Measurements from ENCODE around the gene TRAPPC5.
A peak's percentile ranks its signal among the peaks of the same experiment; 100 is the strongest.

TRAPPC5 gene

DNA sequence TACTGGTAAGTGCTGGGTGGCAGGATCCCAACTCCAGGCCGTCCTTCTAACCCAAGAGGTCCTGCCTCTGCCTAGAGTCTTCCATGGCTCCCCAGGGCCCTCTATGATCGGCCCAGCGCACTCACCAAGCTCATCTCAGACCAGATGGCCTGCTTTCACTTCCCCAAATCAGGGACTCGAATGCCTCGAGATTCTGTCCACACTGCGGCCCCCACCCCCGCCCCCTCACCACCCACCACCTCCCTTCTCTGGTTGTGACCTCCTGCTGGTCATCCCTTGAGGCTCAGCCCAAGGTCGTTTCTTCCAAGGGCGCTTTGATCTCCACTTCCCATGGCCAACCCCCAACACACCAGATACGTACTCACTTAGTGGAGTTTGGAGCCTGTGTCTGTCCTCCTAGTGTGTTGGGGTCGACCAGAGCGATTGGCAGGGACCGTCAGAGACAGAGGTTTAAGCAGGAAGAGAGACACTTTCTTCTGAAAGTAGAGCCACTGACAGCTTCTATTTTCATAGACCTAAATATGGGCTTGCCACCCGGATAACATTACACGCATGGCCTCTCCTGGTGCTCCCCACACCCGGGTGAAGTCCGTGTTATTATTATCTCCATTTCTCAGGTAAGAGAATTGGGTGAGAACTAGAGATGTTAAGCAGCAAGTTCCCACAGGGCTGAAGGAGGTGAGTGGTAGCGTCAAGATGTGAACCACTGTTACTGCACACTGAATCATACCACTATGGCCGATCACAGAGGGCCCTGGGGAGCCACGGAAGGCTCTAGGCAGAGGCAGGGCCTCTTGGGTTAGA, 21.2 kb downstream of the TRAPPC5 start, which contains the start of gene FCER2:
Gene FCER2 (minus strand): TSS at position 478 of the 804 bp plus-strand sequence. CDS start 2,371 bp downstream, outside the sequence.
- no peak for DNase-seq

DNA sequence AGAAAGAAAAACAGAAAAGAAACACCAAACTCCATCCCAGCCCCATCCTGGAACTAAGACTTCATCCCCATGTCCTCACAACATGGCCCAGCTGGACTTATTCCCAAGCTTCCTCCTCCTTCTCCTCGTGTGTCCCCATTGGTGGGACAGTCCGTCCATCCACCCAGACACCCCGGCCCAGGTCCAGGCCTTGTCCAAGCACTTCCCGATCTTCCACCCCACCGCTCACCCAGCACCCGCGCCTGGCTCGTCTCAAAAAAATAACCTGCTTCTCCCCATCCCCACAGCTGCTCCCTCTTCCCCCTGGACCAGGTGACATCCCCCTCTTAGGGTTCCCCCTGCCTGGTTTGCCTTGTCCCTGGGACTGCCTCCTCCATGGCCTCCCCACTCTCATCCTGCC, 22.7 kb downstream of the TRAPPC5 start:
- DNase-seq: no peak

DNA sequence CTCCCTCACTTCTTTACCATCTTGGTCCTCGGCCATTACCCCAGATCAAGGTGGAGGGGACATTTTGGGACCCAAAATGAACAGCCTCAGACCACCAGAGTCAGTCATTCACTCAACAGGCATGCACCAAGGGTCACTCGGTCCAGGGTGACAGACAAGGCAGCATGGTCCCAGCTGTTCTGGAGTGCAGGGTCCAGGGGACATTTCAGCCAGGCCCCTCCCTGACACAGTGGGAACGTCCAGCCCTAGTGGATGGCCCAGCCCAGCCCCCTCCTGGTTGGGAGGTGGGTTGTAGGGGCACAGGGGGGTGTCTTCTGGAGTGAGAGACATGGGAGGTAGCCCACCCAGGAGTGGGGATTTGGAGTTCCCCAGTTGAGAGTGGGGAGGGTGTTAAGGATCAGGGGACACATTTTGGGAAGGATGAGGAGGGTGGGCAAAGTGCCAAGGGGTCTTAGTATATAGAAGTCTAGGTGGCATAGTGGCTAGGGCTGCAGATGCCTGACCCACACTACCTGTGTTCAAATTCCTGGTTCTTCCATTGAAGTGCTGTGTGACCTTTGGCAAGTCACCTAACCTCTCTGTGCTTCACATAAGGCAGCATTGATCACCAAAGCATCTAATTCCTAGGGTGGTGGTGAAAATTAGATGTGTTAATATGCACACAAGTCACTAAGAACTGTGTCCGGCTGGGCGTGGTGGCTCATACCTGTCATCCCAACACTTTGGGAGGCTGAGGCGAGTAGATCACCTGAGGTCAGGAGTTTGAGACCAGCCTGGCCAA, 23.8 kb downstream of the TRAPPC5 start:
- DNase-seq: no peak

DNA sequence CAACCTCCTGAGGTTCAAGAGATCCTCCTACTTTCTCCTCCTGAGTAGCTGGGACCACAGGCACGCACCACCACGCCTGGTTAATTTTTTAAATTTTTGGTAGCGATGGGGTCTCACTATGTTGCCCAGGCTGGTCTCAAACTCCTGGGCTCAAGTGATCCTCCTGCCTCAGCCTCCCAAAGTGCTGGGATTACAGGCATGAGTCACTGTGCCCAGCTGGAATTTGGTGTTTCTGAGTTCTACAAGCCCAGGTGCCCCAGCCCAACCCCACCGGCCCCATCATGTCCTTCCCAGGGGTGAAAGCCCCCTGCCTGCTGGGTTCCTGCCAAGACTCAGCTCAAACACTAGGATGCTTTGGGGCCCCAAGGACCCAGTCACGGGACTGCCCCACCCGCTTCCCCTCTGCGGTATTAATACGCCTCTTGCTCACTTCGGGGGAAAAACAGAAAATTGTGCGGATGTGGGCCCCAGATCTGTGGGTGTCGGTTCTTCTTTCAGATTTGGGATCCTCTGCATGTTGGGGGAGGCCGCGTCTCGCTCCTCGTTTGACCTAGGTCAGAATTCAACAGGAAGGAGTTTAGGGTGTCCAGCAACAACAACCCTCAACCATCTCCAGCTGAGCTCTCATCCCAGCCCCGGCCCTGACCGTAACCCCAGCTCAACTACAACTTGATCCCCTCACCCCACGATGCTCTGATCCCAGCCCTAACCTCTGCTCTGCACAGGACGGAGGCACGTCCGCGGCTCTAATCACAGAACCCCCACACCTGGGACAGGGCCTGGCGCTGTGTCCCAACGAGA, 25.0 kb downstream of the TRAPPC5 start:
- DNase-seq: peak; percentile 68 to 71

DNA sequence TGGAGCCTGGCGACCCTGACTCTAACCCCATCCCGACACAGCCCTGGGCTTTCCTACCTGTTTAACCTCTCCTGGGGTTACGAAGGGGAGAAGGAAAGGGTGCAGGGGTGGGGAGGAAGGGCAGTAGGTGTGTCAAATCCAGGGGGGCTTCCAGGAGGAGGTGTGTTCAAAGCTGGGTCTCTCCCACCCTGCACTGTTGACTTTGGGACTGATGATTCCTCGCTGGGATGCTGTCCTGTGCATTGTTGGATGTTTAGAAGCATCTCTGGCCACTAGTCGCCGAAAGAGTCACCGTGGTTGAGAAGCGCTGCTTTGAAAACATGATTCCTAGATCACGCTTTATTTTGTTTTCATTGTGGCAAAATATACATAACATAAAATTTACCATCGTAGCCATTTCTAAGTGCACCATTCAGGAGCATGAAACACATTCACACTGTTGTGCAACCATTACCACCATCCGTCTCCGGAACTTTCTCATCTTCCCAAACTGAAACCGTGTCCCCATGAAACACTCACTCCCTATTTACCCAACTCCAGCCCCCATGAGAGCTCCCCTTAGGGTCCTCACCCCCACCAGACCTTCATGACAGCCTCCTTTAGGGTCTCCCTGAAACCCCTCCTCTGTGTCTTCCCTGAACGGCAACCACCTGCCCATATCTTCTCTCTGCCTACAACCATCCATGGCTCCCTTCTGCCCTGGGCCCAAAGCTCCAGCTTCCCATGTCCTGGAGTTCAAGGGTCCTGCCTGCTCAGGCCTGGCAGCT, 25.7 kb downstream of the TRAPPC5 start:
- DNase-seq: no peak

DNA sequence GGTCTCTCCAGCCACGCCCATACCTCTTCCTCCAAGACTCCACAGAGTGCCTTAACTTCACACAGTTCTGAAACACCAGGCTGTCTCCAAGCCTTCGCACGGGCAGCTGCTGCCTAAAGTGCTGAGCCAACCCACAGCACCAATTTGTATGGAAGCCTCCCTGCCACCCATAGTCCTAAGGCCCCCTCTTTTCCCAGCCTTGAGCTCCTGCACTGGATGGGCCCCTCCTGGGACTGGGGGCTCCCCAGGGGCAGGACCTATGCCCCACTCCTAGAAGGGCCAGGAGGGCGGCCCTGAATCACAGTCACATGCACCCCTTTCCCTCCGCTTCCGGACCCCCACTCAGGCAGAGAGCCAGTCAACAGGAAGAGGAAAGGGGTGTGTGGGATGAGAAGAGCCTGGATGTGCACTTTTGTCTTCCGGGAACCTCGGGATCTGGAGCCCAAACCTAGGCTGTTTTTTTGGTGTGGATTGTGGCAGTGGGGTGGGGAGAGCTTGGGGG, 26.4 kb downstream of the TRAPPC5 start:
- no peak for DNase-seq

DNA sequence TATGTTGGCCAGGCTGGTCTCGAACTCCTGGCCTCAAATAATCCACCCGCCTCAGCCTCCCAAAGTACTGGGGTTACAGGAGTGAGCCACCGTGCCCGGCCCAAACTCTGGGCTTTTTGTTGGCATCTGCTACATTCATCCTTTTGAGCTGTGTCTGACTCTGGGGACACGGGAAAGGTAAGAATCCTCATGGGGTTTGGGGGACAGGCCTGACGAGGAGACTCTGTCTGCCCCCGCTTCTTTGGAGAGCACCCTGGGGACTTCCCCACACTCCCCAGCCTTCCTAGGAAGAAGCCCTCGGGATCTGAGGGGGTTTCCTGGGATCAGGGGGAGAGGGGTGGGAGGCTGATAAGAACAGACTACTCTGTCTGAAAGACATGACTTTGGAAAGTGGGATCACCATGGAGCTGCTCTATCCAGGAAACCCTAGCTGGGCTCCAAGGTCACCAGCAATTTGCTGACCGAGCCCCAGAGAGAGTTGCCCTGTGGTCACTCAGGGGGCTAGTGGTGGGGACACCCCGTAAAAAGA, 29.4 kb downstream of the TRAPPC5 start:
- DNase-seq: no peak

DNA sequence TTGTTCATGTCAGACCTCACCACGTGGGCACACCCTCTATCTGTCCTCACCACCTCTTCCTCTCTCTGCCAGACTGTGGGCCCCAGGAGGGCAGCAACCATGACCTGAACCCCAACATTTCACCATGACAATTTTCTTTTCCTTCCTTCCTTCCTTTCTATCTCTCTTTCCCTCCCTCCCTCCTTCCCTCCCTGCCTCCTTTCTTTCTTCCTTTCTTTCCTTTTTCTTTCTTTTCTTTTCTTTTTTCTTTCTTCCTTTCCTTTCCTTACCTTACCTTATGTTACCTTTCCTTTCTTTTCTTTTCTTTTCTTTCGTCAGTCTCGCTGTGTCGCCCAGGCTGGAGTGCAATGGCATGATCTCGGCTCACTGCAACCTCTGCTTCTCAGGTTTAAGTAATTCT, 30.0 kb downstream of the TRAPPC5 start:
- DNase-seq: no peak

DNA sequence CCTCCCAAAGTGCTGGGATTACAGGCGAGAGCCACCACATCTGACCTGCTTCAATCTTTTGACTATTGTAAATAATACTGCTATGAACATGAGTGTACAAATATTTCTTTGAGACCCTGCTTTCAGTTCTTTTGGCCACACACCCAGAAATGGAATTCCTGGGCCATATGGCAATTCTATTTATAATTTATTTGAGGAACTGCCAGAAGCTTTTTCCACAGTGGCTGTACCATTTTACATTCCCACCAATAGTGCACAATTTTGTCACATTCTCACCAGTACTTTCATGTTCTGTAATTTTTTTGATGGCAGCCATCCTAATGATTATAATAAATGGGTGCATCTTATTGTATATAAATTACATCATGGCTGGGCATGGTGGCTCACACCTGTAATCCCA, 35.0 kb downstream of the TRAPPC5 start:
- no peak for DNase-seq

DNA sequence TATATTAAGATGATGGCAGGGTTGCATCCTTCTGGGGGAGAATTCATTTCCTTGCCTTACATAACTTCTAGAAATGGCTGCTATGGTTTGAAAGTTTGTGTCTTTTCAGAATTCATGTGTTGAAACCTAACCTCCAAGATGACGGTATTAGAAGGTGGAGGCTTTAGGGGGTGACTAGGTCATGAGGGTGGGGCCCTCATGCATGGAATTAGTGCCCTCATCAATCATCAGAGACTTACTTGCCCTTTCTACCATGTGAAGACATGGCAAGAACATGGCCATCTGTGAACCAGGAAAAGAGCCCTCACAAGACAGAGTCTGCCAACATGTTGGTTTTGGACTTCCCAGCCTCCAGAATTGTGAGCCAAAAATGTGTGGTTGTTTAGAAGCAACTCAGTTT, 36.1 kb downstream of the TRAPPC5 start:
- DNase-seq: no peak

DNA sequence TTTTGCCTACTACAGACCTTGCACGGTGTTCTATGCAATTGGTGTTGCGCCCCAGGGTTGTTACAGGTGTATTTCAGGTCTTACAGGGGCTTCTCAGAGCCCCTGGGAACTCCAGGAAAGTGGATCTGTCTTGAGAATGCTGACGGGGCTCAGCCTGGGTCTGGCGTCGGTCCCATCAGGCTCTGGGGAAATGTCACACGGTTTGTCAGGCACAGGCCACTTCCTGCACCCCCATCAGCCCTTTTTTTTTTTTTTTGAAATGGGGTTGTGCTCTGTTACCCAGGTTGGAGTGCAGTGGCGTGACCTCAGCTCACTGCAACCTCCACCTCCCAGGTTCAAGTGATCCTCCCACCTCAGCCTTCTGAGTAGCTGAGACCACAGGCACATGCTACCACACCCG, 38.0 kb downstream of the TRAPPC5 start:
- DNase-seq: no peak

DNA sequence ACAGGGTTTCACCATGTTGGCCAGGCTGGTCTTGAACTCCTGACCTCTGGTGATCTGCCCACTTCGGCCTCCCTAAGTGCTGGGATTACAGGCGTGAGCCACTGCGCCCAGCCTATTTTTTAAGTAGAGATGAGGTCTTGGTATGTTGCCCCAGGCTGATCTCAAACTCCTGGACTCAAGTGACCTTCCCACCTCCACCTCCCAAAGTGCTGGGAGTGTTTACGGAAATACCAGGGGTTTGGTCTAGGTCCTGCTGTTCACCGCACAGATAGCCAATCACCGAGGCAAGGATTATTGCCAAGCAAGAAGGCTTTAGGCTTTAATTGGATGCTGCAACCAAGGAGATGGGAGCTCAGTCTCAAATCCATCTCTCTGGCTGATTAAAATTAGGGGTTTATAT, 39.7 kb downstream of the TRAPPC5 start:
- no peak for DNase-seq

DNA sequence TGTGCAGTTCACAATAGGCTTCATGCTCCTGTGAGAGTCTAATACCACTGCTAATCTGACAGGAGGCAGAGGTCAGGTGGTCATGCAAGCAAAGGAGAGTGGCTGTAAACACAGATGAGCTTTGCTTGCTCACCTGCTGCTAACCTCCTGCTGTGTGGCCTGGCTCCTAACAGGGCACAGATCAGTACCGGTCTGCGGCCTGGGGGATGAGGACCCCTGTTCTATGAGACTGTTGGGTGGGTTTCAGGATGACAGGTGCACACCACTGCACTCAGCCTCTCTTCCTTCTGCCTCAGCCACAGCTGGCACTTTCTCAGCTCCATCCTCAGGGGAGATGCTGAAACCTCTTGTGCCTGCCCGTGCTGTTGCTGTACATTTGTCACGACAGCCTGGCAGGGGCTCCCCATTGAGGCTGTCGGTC, 41.6 kb downstream of the TRAPPC5 start:
- DNase-seq: no peak

DNA sequence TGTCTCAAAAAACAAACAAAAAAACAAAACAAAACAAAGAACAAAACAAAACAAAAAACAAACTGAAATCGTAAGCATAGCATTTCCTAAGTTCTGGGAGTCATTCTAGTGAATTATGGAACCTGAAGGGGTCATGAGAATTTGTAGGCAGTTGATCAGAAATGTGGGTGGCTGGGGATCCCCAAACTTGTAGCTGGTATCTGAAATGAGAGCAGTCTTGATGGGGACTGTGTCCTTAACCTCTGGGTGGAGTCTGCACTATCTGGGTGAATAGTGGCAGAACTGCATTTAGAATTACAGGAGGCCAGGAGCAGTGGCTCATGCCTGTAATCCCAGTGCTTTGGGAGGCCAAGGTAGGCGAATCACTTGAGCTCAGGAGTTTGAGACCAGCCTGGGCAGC, 45.2 kb downstream of the TRAPPC5 start:
- DNase-seq: no peak

DNA sequence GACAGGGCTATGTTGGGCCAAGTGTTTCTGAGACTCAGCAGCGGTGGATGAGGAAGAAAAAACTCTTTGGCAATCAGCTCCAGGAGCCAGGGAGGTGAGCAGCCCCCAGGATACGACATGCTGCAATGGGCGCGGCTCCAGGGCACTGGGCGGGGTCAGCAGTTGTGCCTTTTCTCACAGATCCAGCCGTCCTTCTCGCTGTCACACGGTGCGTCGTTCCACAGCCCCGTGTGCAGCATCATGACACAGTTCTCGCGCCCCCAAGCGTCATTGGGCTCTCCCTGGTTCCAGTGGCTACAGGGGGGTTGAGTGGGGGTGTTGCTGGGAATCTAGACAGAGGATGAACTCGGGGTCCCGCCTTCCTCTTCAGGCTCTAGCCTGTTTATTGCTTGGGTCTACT, 48.6 kb downstream of the TRAPPC5 start:
- no peak for DNase-seq

DNA sequence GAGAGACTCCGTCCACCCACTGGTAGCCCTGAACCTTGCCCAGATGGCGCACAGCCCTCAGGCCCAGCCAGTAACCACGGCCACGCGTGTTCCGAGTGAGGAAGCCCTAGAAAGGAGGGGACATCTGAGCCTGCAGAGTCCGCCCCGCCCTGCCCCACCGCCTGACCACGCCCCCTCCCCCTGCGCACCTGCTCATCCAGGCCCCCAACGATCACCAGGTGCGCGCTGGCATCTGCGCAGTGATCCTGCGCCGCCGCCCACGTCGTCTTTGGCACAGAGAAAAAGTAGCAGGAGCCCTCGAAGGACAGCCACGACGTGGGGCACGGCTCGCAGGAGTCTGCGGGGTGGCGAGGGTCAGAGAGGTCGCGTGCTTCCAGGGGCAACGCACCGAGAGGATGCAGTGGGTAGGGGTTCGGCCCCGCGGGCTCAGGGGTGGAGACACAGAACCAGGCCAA, 49.2 kb downstream of the TRAPPC5 start:
- DNase-seq: no peak

DNA sequence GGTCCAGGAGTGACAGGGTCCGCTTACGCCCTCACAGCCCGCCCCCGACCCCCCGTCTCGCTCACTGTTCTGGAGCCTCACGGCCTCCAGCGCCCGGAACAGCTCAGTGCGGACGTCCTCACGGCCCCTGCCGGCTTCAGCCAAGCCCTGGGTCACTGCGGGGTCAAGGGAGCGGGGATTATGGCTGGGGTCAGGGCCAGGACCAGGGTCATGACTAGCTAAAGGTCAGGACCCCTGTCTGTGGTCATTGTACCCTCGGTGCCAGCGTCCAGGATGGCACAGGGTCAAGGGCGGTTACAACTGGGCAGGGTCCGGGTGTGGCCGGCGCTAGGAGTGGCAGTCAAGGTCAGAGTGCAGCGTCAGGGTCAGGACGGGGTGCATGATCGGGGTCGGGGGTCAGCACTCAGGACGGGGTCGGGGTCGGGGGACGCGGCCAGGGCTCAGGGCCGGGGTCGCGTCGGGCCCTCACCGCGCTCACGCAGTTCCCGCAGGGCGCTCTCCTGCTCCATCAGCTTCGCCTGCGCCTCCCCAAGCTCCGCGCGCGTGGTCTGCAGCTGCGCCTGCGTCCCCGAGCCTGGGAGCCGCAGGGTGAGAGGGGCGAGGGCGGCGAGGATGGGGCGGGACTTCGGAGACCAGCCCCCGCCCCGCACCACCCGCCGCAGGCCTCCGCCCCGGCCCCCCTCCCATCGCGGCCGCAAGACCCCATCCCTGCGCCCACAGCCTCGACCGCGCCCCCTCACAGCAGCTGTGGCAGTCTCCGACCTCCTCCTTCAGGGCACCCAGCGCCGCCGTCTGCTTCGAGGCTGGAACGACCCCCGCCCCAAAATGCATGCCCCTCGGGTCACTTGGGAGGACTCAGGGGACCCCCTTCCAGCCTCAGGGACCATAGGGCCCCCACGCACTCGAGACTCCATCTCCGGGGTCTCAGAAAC, 49.9 kb downstream of the TRAPPC5 start:
- no peak for DNase-seq

DNA sequence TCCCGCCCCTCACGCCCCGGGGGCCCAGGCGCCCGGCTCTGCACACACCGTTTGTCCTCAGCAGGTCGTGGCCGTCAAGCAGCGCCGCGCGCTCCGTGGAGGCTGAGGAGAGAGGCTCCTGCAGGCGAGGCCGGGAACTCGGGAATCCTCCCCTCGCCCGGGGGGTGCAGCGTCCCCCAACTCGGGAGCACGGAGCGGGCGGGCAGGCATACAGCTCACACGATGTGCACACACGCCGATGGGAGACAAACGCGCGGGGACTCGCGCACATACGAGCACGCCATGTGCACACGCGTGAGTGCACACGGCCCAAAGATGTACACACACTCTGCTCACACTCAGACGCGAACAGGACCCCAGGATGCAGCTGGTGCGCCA, 50.6 kb downstream of the TRAPPC5 start:
- DNase-seq: no peak

DNA sequence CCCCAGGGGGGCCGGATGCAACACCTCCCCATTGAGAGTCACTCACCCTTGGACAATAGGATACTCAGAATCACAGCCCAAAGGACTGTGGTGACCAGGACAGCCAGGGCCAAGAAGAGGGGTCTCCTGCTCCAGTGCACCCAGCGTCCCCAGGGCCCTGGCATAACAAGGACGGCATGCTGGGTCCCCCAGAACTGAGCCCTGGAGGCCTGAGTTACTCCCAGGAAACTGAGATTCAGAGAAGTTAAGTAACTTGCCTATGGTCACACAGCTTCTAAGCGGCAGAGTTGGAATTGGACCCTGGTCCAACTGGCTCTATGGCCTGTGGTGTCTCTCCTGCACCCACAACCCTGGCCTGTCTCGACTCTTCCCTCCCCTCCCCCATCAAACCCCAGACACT, 51.0 kb downstream of the TRAPPC5 start:
- DNase-seq: no peak

DNA sequence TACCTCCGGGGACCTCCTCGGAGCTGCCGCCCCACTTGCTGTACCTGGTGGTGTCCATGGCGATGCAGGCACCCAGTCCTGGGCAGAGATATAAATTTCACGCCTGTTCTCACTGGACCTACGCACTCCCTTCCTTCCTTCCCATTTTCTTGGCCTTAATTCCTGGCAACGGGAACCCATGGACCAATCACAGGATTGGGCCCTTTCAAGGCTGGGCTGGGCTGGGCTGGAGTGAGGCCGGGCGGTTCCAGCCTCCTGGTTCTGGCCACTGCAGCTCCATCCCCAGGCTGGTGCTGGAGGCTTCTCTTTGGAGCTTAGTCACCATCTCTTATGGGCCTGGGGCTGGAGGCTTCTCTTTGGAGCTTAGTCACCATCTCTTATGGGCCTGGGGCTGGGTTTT, 51.4 kb downstream of the TRAPPC5 start, which contains the start of gene CLEC4G:
Gene CLEC4G (minus strand): TSS at position 66 of the 400 bp plus-strand sequence. CDS start 8 bp downstream, at position 58.
- no peak for DNase-seq

DNA sequence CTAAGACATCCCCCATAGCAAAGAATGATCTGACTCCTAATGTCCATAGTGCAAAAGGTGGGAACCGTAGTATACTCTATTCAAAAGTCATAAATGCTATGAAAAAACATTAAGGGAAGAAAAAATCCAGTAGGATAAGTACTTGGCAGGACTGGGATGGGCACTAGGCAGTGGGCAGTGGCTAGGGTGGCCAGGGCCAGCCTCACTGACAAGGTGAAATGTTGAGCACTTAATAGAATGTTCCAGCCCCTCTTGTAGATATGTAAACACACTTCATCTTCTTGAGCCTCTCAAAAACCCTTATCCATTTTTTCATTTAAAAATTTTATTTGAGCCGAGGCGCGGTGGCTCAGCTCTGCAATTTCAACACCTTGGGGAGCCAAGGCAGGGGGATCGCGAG, 52.7 kb downstream of the TRAPPC5 start:
- DNase-seq: no peak
